ENCODE results near the gene RNF32. TPM values are rescaled to one million over a fixed set of nuclear protein-coding genes. Genes with fewer than 3 reads are reported as not detected.

RNF32 gene
- total RNA-seq, 1 experiment from 2014 or later: 3.0 TPM

DNA sequence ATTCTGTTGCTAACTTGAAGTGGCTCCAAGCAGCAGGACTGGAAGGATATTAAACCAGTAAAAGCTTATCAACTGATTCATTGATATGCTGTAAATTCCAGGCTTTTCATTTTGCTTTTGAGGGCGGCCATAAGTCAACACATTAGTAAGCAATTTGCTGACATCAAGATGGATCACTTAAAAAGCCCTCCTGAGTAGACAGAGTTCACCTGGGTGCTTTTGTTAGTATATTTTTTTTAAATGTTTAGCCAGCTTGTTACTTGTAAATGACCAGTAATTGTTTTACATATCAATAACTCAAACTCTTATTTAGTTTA is 26.5 kb downstream of the RNF32 start:
- no peak for DNase-seq (ENCODE audit: unreplicated experiment)
- no TSS peak for BruUV-seq (replicated peaks)
- H3K4me3 Mint-ChIP-seq (ENCODE audit: unreplicated experiment): no peak overlapping the region
- no peaks in the 10 kb centered on the region for H3K9me3 Mint-ChIP-seq (ENCODE audit: unreplicated experiment)
- H3K27ac Mint-ChIP-seq (ENCODE audit: low read depth, unreplicated experiment): no peak overlapping the region
- intact Hi-C loops (cut with micrococcal nuclease): no loop called here
- no peaks in the 10 kb centered on the region for H3K27me3 Mint-ChIP-seq (ENCODE audit: insufficient read depth, unreplicated experiment)
- ChIA-PET POLR2A (interaction anchor here (1.2 to 1.7 kb wide), 2 partner anchors 25 to 57 kb away, joined by 3 to 6 read pairs; no protein-coding TSS in a partner anchor), CTCF (no interaction called here)
- H3K4me1 Mint-ChIP-seq (ENCODE audit: insufficient read depth, unreplicated experiment): no peaks in the 10 kb centered on the region
- H3K36me3 Mint-ChIP-seq (ENCODE audit: insufficient read depth, unreplicated experiment): peaks cover 33% of the 10 kb centered on the region
- TF ChIP-seq CTCF (IDR thresholded peaks at IDR 0.05; ENCODE audit: unreplicated experiment): no peak

DNA sequence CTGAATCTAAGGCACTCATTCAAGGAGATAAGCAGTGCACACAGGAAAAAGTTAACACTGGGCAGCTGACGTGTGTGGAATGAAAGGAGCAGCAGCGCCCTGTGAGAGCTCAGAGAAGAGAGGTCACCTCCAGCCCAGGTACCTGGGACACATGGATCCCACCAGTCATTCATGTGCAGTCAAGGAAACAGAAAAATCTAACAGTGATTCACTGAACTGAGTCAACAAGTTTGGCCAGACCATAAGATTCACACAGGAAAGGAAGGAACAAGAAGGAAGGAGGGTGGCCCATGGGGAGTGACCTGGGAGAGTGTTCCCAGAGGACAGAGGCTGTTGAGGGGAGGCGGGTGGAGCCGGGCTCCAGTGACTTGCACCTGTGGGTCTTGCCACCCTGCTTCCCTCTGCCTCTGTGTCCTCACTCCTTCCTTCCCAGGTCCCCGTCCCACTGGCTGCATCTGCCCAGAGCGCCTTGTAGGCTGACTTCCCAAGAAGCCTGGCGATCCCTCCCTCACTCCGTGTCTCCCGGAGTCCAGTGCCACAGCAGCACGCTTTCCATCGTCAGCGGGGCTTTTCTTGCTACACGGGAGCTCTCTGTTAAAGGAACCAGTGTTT is 27.7 kb downstream of the RNF32 start:
- no peaks in the 10 kb centered on the region for H3K4me1 Mint-ChIP-seq (ENCODE audit: insufficient read depth, unreplicated experiment)
- BruUV-seq (replicated peaks): no TSS peak
- CTCF ChIA-PET: no interaction called here
- no peak overlapping the region for H3K27ac Mint-ChIP-seq (ENCODE audit: low read depth, unreplicated experiment)
- no peaks in the 10 kb centered on the region for H3K9me3 Mint-ChIP-seq (ENCODE audit: unreplicated experiment)
- H3K4me3 Mint-ChIP-seq (ENCODE audit: unreplicated experiment): no peak overlapping the region
- peaks cover 38% of the 10 kb centered on the region for H3K36me3 Mint-ChIP-seq (ENCODE audit: insufficient read depth, unreplicated experiment)
- POLR2A ChIA-PET: no interaction called here
- H3K27me3 Mint-ChIP-seq (ENCODE audit: insufficient read depth, unreplicated experiment): no peaks in the 10 kb centered on the region
- no peak for TF ChIP-seq CTCF (IDR thresholded peaks at IDR 0.05; ENCODE audit: unreplicated experiment)
- DNase-seq (ENCODE audit: unreplicated experiment): no peak
- intact Hi-C loops (cut with micrococcal nuclease): no loop called here

DNA sequence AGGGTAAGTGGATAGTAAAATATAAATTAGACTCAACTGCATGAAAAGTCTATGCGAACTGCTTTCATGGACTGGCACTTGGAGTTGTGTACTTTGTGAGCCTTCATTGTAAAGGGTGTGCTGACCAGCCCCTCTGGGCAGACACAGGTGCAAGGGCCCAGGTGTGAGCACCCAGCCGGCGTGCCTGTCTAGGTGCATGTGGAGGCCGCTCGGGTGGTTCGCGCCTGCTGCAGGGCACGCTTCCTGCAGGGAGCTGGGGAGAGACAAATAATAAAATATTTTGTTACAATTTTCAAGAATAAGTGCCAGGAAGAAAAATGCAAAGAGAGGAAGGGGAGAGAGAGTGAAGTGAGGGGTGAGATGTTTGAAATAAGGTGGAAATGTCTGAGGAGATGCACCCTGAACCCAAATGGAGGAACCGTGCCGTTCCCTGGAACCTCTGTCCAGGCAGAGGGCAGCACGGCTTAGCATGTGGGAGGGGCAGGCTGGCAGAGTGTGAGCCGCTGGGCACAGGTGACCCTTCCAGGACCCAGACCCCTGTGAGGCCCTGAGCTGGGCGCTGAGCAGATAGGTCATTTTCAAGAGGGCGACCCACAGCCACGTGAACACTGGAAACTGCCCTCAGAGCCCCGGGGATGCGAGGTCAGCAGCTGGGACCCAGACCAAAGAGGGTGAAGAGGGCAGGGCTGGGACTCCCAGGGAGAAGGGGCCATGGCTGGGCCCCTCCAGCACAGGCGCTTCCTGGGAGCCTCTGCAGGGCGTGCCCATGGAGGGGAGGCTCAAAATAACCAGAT is 28.7 kb downstream of the RNF32 start:
- H3K4me1 Mint-ChIP-seq (ENCODE audit: insufficient read depth, unreplicated experiment): no peaks in the 10 kb centered on the region
- H3K27me3 Mint-ChIP-seq (ENCODE audit: insufficient read depth, unreplicated experiment): no peaks in the 10 kb centered on the region
- intact Hi-C loops (cut with micrococcal nuclease): no loop called here
- BruUV-seq (replicated peaks): no TSS peak
- DNase-seq (ENCODE audit: unreplicated experiment): no peak
- ChIA-PET CTCF (no interaction called here), POLR2A (interaction anchor here (1.1 kb wide), 1 partner anchor 13 kb away, joined by 4 read pairs; no protein-coding TSS in a partner anchor)
- H3K27ac Mint-ChIP-seq (ENCODE audit: low read depth, unreplicated experiment): no peak overlapping the region
- H3K36me3 Mint-ChIP-seq (ENCODE audit: insufficient read depth, unreplicated experiment): peaks cover 30% of the 10 kb centered on the region
- no peaks in the 10 kb centered on the region for H3K9me3 Mint-ChIP-seq (ENCODE audit: unreplicated experiment)
- TF ChIP-seq CTCF (IDR thresholded peaks at IDR 0.05; ENCODE audit: unreplicated experiment): no peak
- no peak overlapping the region for H3K4me3 Mint-ChIP-seq (ENCODE audit: unreplicated experiment)

DNA sequence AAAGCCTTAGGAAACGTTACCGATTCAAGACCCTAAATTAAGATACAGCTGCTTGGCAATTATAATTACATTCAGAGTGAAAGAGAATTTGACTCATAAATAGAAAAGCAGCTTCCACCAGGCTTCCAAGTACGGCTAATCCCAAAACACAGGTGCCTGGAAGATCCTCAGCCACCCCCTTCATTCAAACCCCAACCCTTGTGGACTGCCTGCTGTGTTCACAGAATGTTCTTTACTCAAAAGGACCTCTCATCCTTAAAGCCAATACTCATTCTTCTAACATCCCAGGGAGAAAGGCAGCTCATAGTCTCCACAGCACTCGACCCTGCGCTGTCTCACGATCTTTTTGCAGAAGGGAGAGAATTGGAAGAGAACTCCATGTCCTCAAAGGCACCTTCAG is 32.9 kb downstream of the RNF32 start:
- no peak for TF ChIP-seq CTCF (IDR thresholded peaks at IDR 0.05; ENCODE audit: unreplicated experiment)
- Mint-ChIP-seq H3K4me3 (ENCODE audit: unreplicated experiment) (no peak overlapping the region), H3K27ac (ENCODE audit: low read depth, unreplicated experiment) (no peak overlapping the region), H3K36me3 (ENCODE audit: insufficient read depth, unreplicated experiment) (peaks cover 65% of the 10 kb centered on the region), H3K9me3 (ENCODE audit: unreplicated experiment) (no peaks in the 10 kb centered on the region), H3K4me1 (ENCODE audit: insufficient read depth, unreplicated experiment) (no peaks in the 10 kb centered on the region), H3K27me3 (ENCODE audit: insufficient read depth, unreplicated experiment) (no peaks in the 10 kb centered on the region)
- BruUV-seq (replicated peaks): no TSS peak
- no peak for DNase-seq (ENCODE audit: unreplicated experiment)
- intact Hi-C loops (cut with micrococcal nuclease): no loop called here
- ChIA-PET POLR2A (interaction anchor here (1.1 kb wide), 1 partner anchor 20 kb away, joined by 3 read pairs; no protein-coding TSS in a partner anchor), CTCF (no interaction called here)

All from MCF 10A (cell line).